DMS153 treated with DMSO at 0.1 percent for 48 hours (cell line): ENCODE results near the gene XCL1.
A peak's percentile ranks its signal among the peaks of the same experiment; 100 is the strongest.

Experiments
- DNase-seq: peaks from one replicate; lab custom pipeline; 2025; ENCODE audit not compliant: unreplicated experiment; lab: John Stamatoyannopoulos, UW

The XCL1 gene

GRCh38 chr1:168603501-168604110 lies 27.2 kb downstream of the XCL1 start:
- DNase-seq = peak; percentile 76

GRCh38 chr1:168605443-168605842 lies 29.0 kb downstream of the XCL1 start:
- no peak for DNase-seq

DNA sequence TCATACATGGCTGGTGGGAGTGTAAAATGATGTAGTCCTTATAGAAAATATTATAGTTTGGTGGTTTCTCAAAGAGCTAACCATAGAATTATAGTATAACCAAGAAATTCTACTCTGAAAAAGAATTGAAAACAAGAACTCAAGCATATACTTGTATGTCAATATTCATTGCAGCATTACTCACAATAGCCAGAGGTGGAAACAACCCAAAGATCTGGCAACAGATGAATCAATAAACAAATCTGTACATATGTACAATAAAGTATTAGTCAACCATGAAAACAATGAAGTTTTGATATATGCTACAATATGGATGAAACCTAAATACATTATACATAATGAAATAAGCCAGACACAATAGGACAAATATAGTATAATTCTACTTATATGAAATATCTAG lies 29.7 kb downstream of the XCL1 start:
- no peak for DNase-seq

GRCh38 chr1:168607872-168608428 lies 31.5 kb downstream of the XCL1 start:
- no peak for DNase-seq

DNA sequence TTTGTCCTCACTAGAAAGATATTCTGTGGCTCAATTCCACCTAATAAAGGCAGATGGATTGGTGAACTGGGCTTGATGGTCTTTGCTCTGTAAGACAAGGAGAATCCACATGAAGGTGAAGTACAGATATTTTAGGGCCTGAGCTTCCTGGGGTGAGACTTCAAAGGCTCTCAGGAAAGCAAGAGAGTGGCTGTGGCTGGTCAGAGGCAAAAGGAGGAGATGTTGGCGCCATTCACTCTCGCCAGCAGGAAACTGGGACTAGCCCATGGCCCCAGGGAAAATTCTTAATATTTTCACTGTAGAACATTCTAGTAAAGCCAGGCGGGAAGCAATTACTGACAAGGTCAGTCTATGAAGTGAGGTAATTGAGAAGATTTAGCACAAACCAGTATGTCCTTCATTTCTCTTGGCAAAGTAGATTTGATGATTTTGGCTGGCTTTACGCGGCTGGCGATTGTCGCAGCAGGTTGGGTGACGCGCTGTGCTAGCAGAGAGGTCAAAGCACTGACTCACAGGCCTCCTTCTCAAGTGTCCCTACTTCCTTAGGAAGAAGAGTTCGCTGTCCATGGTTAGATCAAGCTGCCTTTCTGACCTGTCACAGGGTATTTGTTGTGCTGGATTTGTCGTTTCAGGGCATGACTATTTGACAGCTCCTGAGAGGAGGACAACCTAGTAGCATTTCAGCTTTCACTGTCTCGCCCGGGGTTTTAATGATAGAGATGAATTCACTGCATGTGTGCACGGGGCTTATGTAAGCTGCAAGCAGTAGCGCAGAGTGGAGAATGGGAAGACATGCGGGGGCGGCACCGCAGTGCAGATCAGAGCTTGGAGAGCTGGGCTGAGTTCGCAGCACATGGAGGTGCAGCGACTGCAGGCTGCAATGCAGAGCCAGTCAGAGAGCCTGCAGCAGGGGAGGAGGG lies 32.7 kb downstream of the XCL1 start:
- no peak for DNase-seq

GRCh38 chr1:168609741-168610510 lies 33.5 kb downstream of the XCL1 start:
- no peak for DNase-seq

DNA sequence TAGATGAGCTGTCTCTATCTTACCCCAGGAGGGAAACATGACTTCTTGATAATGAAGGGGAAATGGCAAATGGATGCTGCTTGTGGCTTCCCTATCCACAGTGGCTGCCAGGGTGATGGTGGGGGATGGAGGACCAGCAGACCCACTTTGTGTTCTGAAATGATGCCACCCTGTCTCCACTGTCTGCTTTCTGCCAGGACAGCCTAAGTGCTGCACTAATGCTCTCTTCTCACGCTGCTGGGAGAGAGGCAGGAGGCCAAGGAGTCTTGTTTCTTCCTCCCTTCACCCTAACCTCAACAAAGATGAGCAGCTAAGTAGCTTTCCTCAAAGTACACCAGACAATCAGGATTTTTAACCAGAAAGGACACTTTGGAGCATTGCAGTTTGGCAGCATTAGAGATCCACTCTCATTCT lies 36.6 kb downstream of the XCL1 start:
- no peak for DNase-seq

GRCh38 chr1:168613691-168614231 lies 37.4 kb downstream of the XCL1 start:
- no peak for DNase-seq

DNA sequence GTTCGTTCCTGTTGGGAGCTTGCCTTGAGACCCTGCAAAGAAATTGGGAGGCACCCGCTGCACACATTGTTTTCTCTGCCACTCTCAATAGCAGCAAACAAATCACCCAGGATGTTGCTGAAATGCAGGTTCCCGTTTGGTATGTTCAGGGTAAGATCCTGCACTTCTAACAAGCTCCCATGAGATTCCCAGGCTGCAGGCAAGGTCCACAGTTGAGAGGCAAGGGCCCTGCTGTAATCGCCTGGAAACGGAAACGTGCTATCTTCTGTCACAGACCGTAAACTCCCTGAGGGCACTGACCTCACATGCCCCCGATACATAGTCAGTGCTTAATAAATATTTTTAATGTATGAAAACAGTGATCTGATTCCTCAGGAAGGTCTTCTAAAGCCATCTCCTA lies 37.8 kb downstream of the XCL1 start:
- DNase-seq = no peak

GRCh38 chr1:168615965-168616364 lies 39.6 kb downstream of the XCL1 start:
- no peak for DNase-seq

DNA sequence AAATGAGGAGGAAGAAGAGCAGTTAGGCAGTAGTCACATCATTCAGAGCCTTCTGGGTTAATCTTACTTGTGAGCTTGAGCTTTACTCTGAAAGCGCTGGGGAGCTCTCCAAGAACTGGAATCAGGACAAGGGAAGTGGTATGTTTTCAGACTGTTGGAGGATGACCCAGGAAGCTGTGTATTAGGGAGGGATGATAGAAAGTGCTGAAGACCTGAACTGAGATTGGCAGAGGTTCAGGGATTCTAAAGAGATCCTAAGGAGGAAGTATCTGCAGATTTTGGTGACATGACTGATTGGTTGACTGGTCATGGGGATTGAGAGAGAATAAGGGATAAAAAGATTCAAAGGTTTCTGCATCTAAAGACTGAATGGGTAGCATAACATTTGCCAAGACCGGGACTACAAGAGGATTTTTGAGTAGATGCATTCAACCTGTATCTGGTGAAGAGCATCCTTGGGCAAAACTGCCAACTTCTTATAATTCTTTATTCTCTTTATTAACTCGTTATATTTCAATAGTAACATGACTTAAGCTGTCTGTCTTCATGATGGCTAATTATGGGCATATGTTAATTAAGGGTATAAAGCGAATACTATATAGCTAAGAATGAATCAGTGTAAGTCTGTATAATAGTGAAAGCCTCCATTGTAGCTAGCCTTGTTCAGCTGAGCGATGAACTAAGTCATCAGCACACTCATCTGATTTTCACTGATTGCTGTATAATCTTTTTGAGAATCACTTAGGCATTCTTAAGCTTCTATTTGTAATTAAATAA lies 41.8 kb downstream of the XCL1 start:
- DNase-seq = no peak

DNA sequence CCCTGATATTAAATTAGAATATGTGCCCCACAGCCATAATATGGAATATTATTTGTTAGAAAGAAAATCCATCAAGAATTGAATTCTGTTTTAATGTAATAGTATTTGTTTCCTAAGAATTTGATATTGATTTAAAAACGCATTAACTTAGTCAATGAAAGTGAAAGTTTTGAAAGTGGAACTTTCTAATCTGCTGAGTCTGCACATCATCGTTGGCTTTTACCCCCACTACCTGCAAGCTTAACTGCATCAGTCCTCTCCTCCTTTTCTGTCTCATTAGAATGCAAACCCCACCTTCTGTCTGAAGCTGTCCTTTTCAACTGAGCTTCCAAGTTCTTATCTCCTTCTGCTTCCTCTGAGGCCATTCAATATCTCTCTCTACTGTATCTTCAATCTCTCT lies 42.5 kb downstream of the XCL1 start:
- no peak for DNase-seq

DNA sequence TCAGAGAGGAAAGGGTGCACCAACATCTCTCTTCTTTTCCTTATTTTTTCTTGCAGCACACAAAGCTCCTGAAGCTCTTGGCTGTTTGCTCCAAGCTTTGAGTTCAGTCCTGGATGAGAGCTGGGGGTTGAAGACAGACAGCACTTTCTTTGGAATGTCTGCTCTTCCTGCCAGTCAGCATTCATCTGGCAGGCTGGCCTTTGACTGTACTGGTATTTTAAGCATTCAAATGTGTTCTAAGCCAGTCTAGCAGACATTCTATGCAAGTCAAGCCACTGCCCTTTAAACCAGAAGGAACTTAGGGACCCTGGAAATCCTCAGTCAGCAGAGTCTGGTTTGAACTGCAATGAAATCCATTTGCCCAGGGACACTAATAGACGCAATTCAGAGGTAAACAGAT lies 45.0 kb downstream of the XCL1 start:
- DNase-seq = no peak

- DNase-seq = no peak
These were observed 46.8 kb downstream of the XCL1 start for GRCh38 chr1:168623003-168623828.

DNA sequence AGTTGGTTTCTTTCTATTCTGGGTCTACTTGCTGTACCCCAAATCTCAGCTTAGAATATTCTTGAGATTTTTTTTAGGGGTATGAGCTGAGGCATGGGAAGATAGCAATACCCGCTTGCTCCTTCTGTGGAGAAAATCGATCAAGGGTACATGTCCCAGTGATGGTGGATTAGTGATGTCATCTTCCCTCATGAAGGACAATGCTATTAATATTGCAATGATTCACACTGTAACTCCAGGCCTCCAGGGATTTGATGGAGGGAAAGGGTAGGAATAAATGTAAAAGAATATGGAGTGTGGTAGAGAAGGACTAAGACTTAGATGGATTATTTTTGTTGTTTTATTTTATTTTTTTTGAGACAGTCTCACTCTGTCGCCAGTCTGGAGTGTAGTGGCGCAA lies 47.4 kb downstream of the XCL1 start:
- no peak for DNase-seq

DNA sequence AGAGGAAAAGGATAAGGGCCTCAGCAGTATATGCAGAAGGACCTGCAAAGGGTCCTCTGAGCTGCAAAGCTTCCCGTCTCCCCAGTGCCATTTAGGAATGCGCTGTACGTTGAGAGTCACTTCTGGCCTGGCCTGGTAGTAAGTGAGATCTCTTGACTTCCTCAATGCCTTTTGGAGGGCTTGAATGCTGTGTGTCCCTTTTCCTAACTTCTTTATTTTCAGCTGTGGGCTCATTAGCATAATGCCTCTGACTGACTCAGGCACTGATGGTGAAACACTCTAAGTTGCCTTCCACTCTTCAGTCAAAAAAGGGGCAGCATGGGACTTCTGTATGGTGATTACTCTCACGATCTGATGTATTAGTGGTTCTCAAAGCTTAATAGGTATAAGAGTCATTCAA lies 49.9 kb downstream of the XCL1 start:
- no peak for DNase-seq

GRCh38 chr1:168627370-168627769 lies 51.0 kb downstream of the XCL1 start:
- DNase-seq = no peak

DNA sequence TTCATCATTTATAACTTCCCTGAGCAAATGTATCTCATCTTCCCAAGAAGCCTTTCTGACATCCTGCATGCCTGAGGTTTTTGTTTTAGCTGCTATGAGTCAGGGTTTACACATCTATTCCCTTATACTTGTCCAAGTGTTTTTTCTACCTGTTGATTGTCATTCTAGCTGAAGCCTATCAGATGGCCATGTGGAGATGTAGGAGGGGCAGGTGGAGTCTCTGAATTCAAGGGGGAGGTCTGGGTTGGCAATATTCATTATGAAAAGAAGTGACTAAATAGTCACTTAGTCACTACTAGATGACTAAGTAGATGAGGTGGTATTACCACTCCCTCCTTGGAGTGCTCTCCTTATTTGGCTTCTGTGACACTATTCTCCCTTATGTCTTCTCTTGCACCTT lies 52.4 kb downstream of the XCL1 start:
- DNase-seq = no peak

DNA sequence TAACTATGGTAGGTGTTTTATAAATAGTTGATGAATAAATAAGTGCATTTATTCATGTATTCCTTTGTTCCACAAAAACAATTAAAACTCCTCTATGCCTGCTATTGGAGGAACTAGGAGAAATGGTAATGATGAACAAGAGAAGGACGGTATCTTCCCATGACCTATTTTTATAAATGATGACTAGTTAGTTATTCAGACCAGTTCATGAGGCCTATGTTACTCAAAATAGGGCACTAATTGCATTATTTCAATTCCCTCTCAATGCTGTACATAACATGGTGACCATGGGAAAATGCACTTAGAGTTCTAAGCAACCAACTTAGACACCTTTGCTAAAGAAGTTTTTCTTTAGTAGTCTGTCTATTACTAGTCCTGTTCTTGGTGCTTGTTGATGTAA lies 53.1 kb downstream of the XCL1 start:
- no peak for DNase-seq
